ENCODE results near the gene ABCC1.

- TF ChIP-seq POLR2A (IDR thresholded peaks at IDR 0.05) = no peak
- no peak for TF ChIP-seq POLR2AphosphoS5 (IDR thresholded peaks at IDR 0.05)
Observed at GRCh38 chr16:15967655-15968315, 18.4 kb downstream of the ABCC1 start.
